Activated naive CD4-positive, alpha-beta T cell treated with anti-CD3 and anti-CD28 coated beads, Interleukin-2, amount 50 U/mL, for 16 hours (primary cell): ENCODE data around the gene CCDC183.
A peak's percentile ranks its signal among the peaks of the same experiment; 100 is the strongest.
"Not testable (repeated sequence)": the region's sequence is repeated elsewhere in the genome, so short reads cannot be mapped to it uniquely, and the experiment has no call there.

Experiments used
- DNase-seq: peaks from one replicate; pipeline ENCODE4 v3.0.0-alpha.2; 2020

Gene CCDC183

GRCh38 chr9:136785565-136786355 is 10.4 kb upstream of the CCDC183 start:
- DNase-seq: not testable (repeated sequence)

- DNase-seq: no peak
Measured at GRCh38 chr9:136786451-136786850, 9.7 kb upstream of the CCDC183 start.

GRCh38 chr9:136786983-136787382 is 9.2 kb upstream of the CCDC183 start:
- not testable (repeated sequence) for DNase-seq

- peak; percentile 57 for DNase-seq
Measured at GRCh38 chr9:136787690-136788400, 8.3 kb upstream of the CCDC183 start.

- DNase-seq: not testable (repeated sequence)
Measured at GRCh38 chr9:136788644-136789522, 7.3 kb upstream of the CCDC183 start.

- no peak for DNase-seq
Measured at GRCh38 chr9:136789523-136789937, 6.6 kb upstream of the CCDC183 start.

- peak; percentile 100 for DNase-seq
Measured at GRCh38 chr9:136790640-136791515, 5.3 kb upstream of the CCDC183 start, which contains the start of gene TMEM141. Gene TMEM141 (plus strand): TSS chr9:136791344. CDS start chr9:136791371, 27 bp downstream.

GRCh38 chr9:136791516-136792276 is 4.4 kb upstream of the CCDC183 start:
- peak; percentile 70 for DNase-seq

- DNase-seq: no peak
Measured at GRCh38 chr9:136792321-136793085, 3.6 kb upstream of the CCDC183 start.

- DNase-seq: no peak
Measured at GRCh38 chr9:136793086-136793946, 2.8 kb upstream of the CCDC183 start.

- DNase-seq: no peak
Measured at GRCh38 chr9:136794281-136794999, 1.7 kb upstream of the CCDC183 start.

GRCh38 chr9:136795000-136795348 is 1.2 kb upstream of the CCDC183 start:
- DNase-seq: no peak

- not testable (repeated sequence) for DNase-seq
Measured at GRCh38 chr9:136796775-136797347, 723 bp downstream of the CCDC183 start.

GRCh38 chr9:136798708-136799078 is 2.6 kb downstream of the CCDC183 start:
- no peak for DNase-seq

GRCh38 chr9:136799079-136799853 is 3.1 kb downstream of the CCDC183 start:
- no peak for DNase-seq

- peak; percentile 89 for DNase-seq
Measured at GRCh38 chr9:136799854-136800657, 3.9 kb downstream of the CCDC183 start.

GRCh38 chr9:136802321-136802720 is 6.2 kb downstream of the CCDC183 start:
- DNase-seq: no peak
